Adipose tissue (tissue), 3 donors: ENCODE measurements around the gene C1orf115. TPM values are rescaled to one million over a fixed set of nuclear protein-coding genes. Genes with fewer than 3 reads are reported as not detected.
"Not testable (repeated sequence)": the region's sequence is repeated elsewhere in the genome, so short reads cannot be mapped to it uniquely, and the experiment has no call there.

Experiments
- H3K27ac ChIP-seq: one replicate; pipeline ENCODE4 v1.5.1; 2013; ENCODE audit warnings: low read depth, low read length
- WGBS, 3 donors: extraction: QIAGEN DNeasy Blood & Tissue Kit; methylation state at CpG; one replicate each; pipeline ENCODE4 v1.1.7; 2013; 5-methylcytosine and 5-hydroxymethylcytosine counted together
- polyA plus RNA-seq, 3 donors: library from polyadenylated mRNA; stranded (reverse); fragments of 200-250 nt; gene quantifications; one replicate each; pipeline ENCODE4 v1.2.3, GENCODE V29; 2013
- donor health status: healthy with polysubstance abuse.
- donor health status: Bipolar disorder and iron deficiency.
- donor health status: healthy.

C1orf115 gene
- 10 to 100 TPM; 12.3 to 38.3 (median 33.2) TPM for polyA plus RNA-seq

- 2 to 4% (median 3%) methylated on average over 91 to 96 of the region's 96 CpGs for WGBS, 3 donors
- no peak within 1 kb of the TSS for H3K27ac ChIP-seq
Observed at GRCh38 chr1:220690140-220691052, at the start of gene C1orf115. Gene C1orf115, plus strand, starts transcription at chr1:220690363. Its CDS starts 40 bp downstream, at chr1:220690403.

- WGBS, 3 donors: 76 to 85% (median 85%) methylated on average over 4 of the region's 4 CpGs
Observed at GRCh38 chr1:220642285-220642684, 47.9 kb upstream of the C1orf115 start.

GRCh38 chr1:220652995-220653394, 37.2 kb upstream of the C1orf115 start:
- no peak overlapping the region for H3K27ac ChIP-seq
- WGBS, 3 donors: 90 to 95% (median 93%) methylated on average over 13 of the region's 13 CpGs

More at GRCh38 chr1:220642285-220642684, 47.9 kb upstream of the C1orf115 start:
- no peak overlapping the region for H3K27ac ChIP-seq

- 71 to 92% (median 83%) methylated on average over 1 of the region's 1 CpG for WGBS, 3 donors
- H3K27ac ChIP-seq: no peak overlapping the region
Observed at GRCh38 chr1:220655509-220655908, 34.7 kb upstream of the C1orf115 start.

- H3K27ac ChIP-seq: no peak overlapping the region
Observed at GRCh38 chr1:220655961-220656740, 34.0 kb upstream of the C1orf115 start.

- WGBS, 3 donors: 85 to 87% (median 86%) methylated on average over 3 of the region's 3 CpGs
Observed at GRCh38 chr1:220666349-220666748, 23.8 kb upstream of the C1orf115 start.

GRCh38 chr1:220669005-220669404, 21.2 kb upstream of the C1orf115 start:
- H3K27ac ChIP-seq: no peak overlapping the region
- 75 to 88% (median 77%) methylated on average over 1 of the region's 1 CpG for WGBS, 3 donors

More at GRCh38 chr1:220666349-220666748, 23.8 kb upstream of the C1orf115 start:
- H3K27ac ChIP-seq: no peak overlapping the region

GRCh38 chr1:220670365-220670764, 19.8 kb upstream of the C1orf115 start:
- no peak overlapping the region for H3K27ac ChIP-seq

- 76 to 93% (median 88%) methylated on average over 1 of the region's 1 CpG for WGBS, 3 donors
- no peak overlapping the region for H3K27ac ChIP-seq
Observed at GRCh38 chr1:220673921-220674320, 16.2 kb upstream of the C1orf115 start.

GRCh38 chr1:220677251-220677650, 12.9 kb upstream of the C1orf115 start:
- 73 to 83% (median 78%) methylated on average over 2 of the region's 2 CpGs for WGBS, 3 donors

GRCh38 chr1:220680085-220680687, 10.0 kb upstream of the C1orf115 start:
- no peak overlapping the region for H3K27ac ChIP-seq
- 26 to 33% (median 33%) methylated on average over 7 of the region's 7 CpGs for WGBS, 3 donors

More at GRCh38 chr1:220677251-220677650, 12.9 kb upstream of the C1orf115 start:
- H3K27ac ChIP-seq: no peak overlapping the region

- H3K27ac ChIP-seq: no peak overlapping the region
- WGBS, 3 donors: 55 to 72% (median 65%) methylated on average over 10 of the region's 10 CpGs
Observed at GRCh38 chr1:220681220-220681880, 8.8 kb upstream of the C1orf115 start.

- no peak overlapping the region for H3K27ac ChIP-seq
- WGBS, 3 donors: 89 to 95% (median 95%) methylated on average over 17 of the region's 17 CpGs
Observed at GRCh38 chr1:220682901-220683576, 7.1 kb upstream of the C1orf115 start.

GRCh38 chr1:220683716-220684115, 6.4 kb upstream of the C1orf115 start:
- H3K27ac ChIP-seq: not testable (repeated sequence)
- WGBS, 3 donors: 94 to 97% (median 97%) methylated on average over 12 of the region's 12 CpGs

- 30 to 51% (median 35%) methylated on average over 4 of the region's 4 CpGs for WGBS, 3 donors
- H3K27ac ChIP-seq: no peak overlapping the region
Observed at GRCh38 chr1:220684890-220685289, 5.3 kb upstream of the C1orf115 start.

GRCh38 chr1:220685879-220686278, 4.3 kb upstream of the C1orf115 start:
- WGBS, 3 donors: 93 to 94% (median 93%) methylated on average over 3 of the region's 3 CpGs
- H3K27ac ChIP-seq: no peak overlapping the region

GRCh38 chr1:220687809-220688208, 2.4 kb upstream of the C1orf115 start:
- no peak overlapping the region for H3K27ac ChIP-seq
- WGBS, 3 donors: 80 to 84% (median 81%) methylated on average over 5 of the region's 5 CpGs

GRCh38 chr1:220689666-220690065, 497 bp upstream of the C1orf115 start:
- H3K27ac ChIP-seq: no peak overlapping the region
- 29 to 37% (median 31%) methylated on average over 14 of the region's 14 CpGs for WGBS, 3 donors
